GM19468 (cell line): ENCODE data around the gene KRTAP26-1.

Source experiments
- ATAC-seq: cut with Tn5 transposase; IDR thresholded peaks from one replicate; pipeline ENCODE4 v1.9.1; 2021; ENCODE audit warnings: mild to moderate bottlenecking, moderate library complexity, moderate number of reproducible peaks; ENCODE audit not compliant: unreplicated experiment; ENCODE audit errors: extremely low read depth

KRTAP26-1 gene

GRCh38 chr21:30282850-30283249 is 37.3 kb downstream of the KRTAP26-1 start, which contains the start of gene KRTAP24-1:
KRTAP24-1 (minus strand) TSS chr21:30282950; CDS start chr21:30282932, 18 bp downstream.
- ATAC-seq = no peak

GRCh38 chr21:30271611-30272010 is 48.5 kb downstream of the KRTAP26-1 start:
- ATAC-seq = no peak

GRCh38 chr21:30271156-30271555 is 49.0 kb downstream of the KRTAP26-1 start:
- ATAC-seq = no peak

- ATAC-seq = no peak
These were observed 50.1 kb downstream of the KRTAP26-1 start for GRCh38 chr21:30269803-30270530.
